Psoas muscle (tissue), 8 donors: ENCODE measurements around the gene HOXC13. TPM values are rescaled to one million over a fixed set of nuclear protein-coding genes. Genes with fewer than 3 reads are reported as not detected.

Experiments
- ATAC-seq, 4 donors: fragments of 200-7000 bp; cut with Tn5 transposase; one replicate each; pipeline ENCODE4 v1.9.1; 2020; ENCODE audit warnings: moderate library complexity in 3 of 4, mild to moderate bottlenecking in 2 of 4
- DNase-seq, 2 donors: peaks; one replicate each; pipeline ENCODE4 v3.0.0-alpha.2; 2020
- H3K27ac ChIP-seq: fragments of 200-600 bp; one replicate; pipeline ENCODE4 v1.8.0; 2022
- H3K27me3 ChIP-seq, 3 donors: fragments of 200-600 bp in 1 of 3; one replicate each; pipeline versions ENCODE4 v1.6.1 to v1.8.0; 2013 to 2022; ENCODE audit warnings: low read length in 2 of 3, mild to moderate bottlenecking in 2 of 3, moderate library complexity in 1 of 3; ENCODE audit not compliant: insufficient read depth in 3 of 3
- H3K36me3 ChIP-seq, 2 donors: fragments of 200-600 bp in 1 of 2; one replicate each; pipeline versions ENCODE4 v1.6.1 to v1.8.0; 2013 to 2022; ENCODE audit warnings: low read depth in 1 of 2, mild to moderate bottlenecking in 1 of 2, moderate library complexity in 1 of 2; ENCODE audit not compliant: insufficient read depth in 1 of 2
- H3K4me1 ChIP-seq: fragments of 200-600 bp; one replicate; pipeline ENCODE4 v1.8.0; 2022
- H3K4me3 ChIP-seq: fragments of 200-600 bp; one replicate; pipeline ENCODE4 v1.8.0; 2022; ENCODE audit warnings: mild to moderate bottlenecking
- H3K9me3 ChIP-seq: fragments of 200-600 bp; one replicate; pipeline ENCODE4 v1.8.0; 2022
- WGBS, 3 donors: extraction: QIAGEN DNeasy Blood & Tissue Kit; methylation state at CpG; one replicate each; pipeline versions ENCODE4 v1.1.6 to v1.1.7; 2013; 5-methylcytosine and 5-hydroxymethylcytosine counted together
- intact Hi-C, 2 donors: fragments of 100-400 bp; cut with DNase I; formaldehyde crosslinking; loops; one replicate each; pipeline versions ENCODE4 v1.11.0 to v1.14.2; 2022
- polyA plus RNA-seq, 3 donors: library from polyadenylated mRNA; stranded (reverse); fragments of 200-250 nt; gene quantifications; one replicate each; pipeline ENCODE4 v1.2.3, GENCODE V29; 2013
- total RNA-seq, 4 donors: library from RNA; stranded (reverse); fragmentation: NEBNext Ultra II Directional in 2 of 4; extraction: Animal tissue kit (Norgen Biotek cat#: 25700) in 2 of 4; gene quantifications; one replicate each; pipeline versions ENCODE4 v1.2.1 to v1.2.4, GENCODE V29; 2021 to 2023
- TF ChIP-seq, protein P1 (sequence below): fragments of 200-600 bp; IDR thresholded peaks from one replicate; pipeline ENCODE4 v1.8.0; 2022; ENCODE audit warnings: antibody characterized with exemption
- donor health status: healthy with polysubstance abuse.
- donor health status: DM: no; HTN: no; CAD: no; lungs with moderate emphysema.
- donor health status: Bipolar disorder and iron deficiency.
- donor health status: healthy.
- donor health status: DM: yes; HTN: yes; CAD: no.
- donor health status: DM: no; HTN: no; CAD: no.
- donor health status: DM: no; HTN: no; CAD: no.
- donor health status: DM: yes; HTN: yes; CAD: no.

HOXC13 gene
- total and polyA plus RNA-seq, 7 donors = 0.23 TPM; not detected in 6

DNA sequence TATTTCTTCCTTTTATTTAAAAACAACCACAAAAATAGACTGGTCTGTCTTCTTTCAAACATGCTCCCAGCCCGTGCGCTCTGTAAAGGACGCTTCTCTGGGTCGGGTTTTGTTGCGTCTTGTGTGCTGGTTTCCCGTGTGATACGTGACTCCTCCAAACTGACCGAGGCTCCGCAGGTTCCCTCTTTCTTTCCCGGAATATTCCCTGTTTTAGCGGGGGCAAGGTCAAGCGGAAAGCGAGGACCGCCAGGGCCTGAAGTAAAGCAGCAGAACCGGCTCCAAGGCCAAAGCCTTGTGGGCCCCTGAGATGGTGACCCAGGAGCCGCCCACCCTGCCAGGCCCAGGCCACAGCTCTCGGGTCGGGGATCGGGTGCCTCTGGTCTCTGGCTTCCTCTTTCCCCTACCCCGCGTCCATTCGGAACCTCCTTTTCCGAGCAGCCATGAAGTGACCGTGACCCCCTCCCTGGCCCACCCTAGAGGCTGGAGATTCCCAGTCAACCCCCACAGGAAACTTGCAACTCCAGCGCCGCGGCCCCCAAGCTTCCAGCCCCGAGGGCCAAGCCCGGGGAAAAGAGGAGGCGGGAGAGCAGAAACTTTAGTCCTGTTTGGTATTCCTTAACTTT, 45.4 kb downstream of the HOXC13 start:
- Histone ChIP-seq H3K27me3 (peaks cover 0 to 3% (median 2%) of the 10 kb centered on the region in 3 donors), H3K36me3 (no peaks in the 10 kb centered on the region), H3K4me3 (peak overlapping the region; percentile 79), H3K9me3 (no peaks in the 10 kb centered on the region), H3K27ac (peak overlapping the region; percentile 95), H3K4me1 (peaks cover 14% of the 10 kb centered on the region)
- WGBS, 3 donors = 4 to 7% (median 5%) methylated on average over 29 to 30 of the region's 30 CpGs
- intact Hi-C loops = loop anchor here (1.0 to 10.0 kb wide), 4 partner anchors 13 to 391 kb away; no protein-coding TSS in a partner anchor
- peak in 1 of 2 donors; percentile 69 for DNase-seq
- ATAC-seq = peak in 1 of 4 donors; percentile 20
- TF ChIP-seq, protein P1, sequence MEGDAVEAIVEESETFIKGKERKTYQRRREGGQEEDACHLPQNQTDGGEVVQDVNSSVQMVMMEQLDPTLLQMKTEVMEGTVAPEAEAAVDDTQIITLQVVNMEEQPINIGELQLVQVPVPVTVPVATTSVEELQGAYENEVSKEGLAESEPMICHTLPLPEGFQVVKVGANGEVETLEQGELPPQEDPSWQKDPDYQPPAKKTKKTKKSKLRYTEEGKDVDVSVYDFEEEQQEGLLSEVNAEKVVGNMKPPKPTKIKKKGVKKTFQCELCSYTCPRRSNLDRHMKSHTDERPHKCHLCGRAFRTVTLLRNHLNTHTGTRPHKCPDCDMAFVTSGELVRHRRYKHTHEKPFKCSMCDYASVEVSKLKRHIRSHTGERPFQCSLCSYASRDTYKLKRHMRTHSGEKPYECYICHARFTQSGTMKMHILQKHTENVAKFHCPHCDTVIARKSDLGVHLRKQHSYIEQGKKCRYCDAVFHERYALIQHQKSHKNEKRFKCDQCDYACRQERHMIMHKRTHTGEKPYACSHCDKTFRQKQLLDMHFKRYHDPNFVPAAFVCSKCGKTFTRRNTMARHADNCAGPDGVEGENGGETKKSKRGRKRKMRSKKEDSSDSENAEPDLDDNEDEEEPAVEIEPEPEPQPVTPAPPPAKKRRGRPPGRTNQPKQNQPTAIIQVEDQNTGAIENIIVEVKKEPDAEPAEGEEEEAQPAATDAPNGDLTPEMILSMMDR = no peak

DNA sequence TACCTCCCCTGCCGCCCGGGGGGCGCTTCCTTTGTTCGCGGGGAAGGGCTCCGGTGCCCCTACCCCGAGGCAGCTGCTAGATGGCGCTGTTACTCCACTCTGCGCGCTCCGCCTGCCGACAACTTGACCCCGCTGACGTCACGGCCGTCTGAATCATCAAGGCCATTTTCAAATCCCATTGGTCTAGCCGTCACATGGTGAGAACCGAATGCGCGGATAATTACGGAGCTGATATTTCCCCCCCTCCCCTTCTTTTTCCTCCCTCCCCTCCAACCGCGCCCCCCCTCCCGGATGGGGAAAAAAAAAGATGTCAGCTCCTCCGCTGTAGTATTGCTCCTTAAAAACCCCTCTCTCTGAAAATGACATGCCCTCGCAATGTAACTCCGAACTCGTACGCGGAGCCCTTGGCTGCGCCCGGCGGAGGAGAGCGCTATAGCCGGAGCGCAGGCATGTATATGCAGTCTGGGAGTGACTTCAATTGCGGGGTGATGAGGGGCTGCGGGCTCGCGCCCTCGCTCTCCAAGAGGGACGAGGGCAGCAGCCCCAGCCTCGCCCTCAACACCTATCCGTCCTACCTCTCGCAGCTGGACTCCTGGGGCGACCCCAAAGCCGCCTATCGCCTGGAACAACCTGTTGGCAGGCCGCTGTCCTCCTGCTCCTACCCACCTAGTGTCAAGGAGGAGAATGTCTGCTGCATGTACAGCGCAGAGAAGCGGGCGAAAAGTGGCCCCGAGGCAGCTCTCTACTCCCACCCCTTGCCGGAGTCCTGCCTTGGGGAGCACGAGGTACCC, 46.5 kb downstream of the HOXC13 start, which contains the start of gene HOXC10:
TSS of gene HOXC10 (plus strand) at position 246 of the 791 bp plus-strand sequence. CDS start at position 360, 114 bp downstream.
- Histone ChIP-seq H3K9me3 (no peaks in the 10 kb centered on the region), H3K36me3 (no peaks in the 10 kb centered on the region), H3K27ac (peak within 1 kb of the TSS; percentile 95), H3K27me3 (peaks cover 0 to 3% (median 0%) of the 10 kb centered on the region in 3 donors), H3K4me1 (peaks cover 19% of the 10 kb centered on the region), H3K4me3 (peak within 1 kb of the TSS; percentile 79)
- ATAC-seq = peak; percentile 71 to 94 (median 82)
- intact Hi-C loops = loop anchor here (2.0 to 10.0 kb wide), 3 partner anchors 230 to 390 kb away; no protein-coding TSS in a partner anchor
- peak; percentile 94 to 98 for DNase-seq
- TF ChIP-seq, protein P1 = peak; percentile 71
- 1% methylated on average over 51 to 55 of the region's 55 CpGs for WGBS, 3 donors

DNA sequence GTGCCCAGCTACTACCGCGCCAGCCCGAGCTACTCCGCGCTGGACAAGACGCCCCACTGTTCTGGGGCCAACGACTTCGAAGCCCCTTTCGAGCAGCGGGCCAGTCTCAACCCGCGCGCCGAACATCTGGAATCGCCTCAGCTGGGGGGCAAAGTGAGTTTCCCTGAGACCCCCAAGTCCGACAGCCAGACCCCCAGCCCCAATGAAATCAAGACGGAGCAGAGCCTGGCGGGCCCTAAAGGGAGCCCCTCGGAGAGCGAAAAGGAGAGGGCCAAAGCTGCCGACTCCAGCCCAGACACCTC, 47.0 kb downstream of the HOXC13 start:
- Histone ChIP-seq H3K4me1 (peaks cover 25% of the 10 kb centered on the region), H3K27ac (peak overlapping the region; percentile 95), H3K36me3 (no peaks in the 10 kb centered on the region), H3K4me3 (peak overlapping the region; percentile 79), H3K9me3 (no peaks in the 10 kb centered on the region), H3K27me3 (peaks cover 0 to 3% (median 0%) of the 10 kb centered on the region in 3 donors)
- 1% methylated on average over 20 to 21 of the region's 21 CpGs for WGBS, 3 donors
- DNase-seq (no peak), ATAC-seq (no peak)
- intact Hi-C loops = loop anchor here (2.0 to 10.0 kb wide), 3 partner anchors 229 to 389 kb away; no protein-coding TSS in a partner anchor
- TF ChIP-seq, protein P1 = no peak

DNA sequence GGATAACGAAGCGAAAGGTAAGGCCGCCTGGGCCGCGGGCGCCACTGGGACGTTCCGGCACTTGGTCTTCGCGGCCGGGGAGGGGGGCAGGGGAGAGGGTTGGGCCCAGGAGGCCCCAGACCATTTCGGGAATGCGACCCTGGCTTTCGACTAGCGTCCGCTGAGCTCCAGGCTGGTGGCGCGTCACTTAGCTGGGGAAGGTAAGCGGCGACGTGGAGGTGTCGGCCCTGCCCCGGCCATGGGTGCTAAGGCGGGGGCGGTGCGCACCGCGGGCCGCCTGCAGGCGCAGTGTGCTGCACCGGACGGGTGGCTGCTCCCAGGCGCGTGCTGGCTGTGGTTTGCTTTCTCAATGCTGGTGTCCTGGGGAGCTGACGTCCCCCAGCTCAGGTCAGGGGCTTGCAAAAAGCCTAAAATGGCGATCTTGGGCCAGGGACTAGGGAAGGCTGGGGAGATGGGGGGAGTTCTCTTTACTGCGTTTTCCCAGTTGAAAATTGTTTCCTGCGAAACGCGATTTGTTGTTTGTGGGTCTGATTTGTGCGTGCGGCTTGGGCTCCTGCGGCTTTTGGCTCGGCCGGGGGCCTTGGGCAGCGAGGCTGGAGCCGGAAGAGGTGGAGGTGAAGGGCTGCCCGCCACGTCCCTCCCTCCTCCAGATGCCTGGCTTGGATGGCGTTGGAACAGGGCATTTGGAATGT, 47.5 kb downstream of the HOXC13 start:
- Histone ChIP-seq H3K27ac (peak overlapping the region; percentile 95), H3K4me3 (peak overlapping the region; percentile 79), H3K36me3 (no peaks in the 10 kb centered on the region), H3K9me3 (no peaks in the 10 kb centered on the region), H3K27me3 (peaks cover 0 to 5% (median 0%) of the 10 kb centered on the region in 3 donors), H3K4me1 (peaks cover 28% of the 10 kb centered on the region)
- TF ChIP-seq, protein P1 = no peak
- intact Hi-C loops = loop anchor here (2.0 to 10.0 kb wide), 4 partner anchors 219 to 389 kb away; no protein-coding TSS in a partner anchor
- 1 to 3% (median 1%) methylated on average over 29 to 50 of the region's 50 CpGs for WGBS, 3 donors
- peak; percentile 45 to 65 (median 47) for ATAC-seq
- peak in 1 of 2 donors; percentile 79 for DNase-seq
